DND-41 (cell line): ENCODE results near the gene TEX26.

Source experiments
- ATAC-seq: fragments of 200-7000 bp; cut with Tn5 transposase; 3 replicates; pipeline ENCODE4 v1.9.1; 2021; ENCODE audit warnings: low read depth; ENCODE audit not compliant: insufficient read depth
- DNase-seq: peaks from one replicate; pipeline ENCODE4 v3.0.0-alpha.2; 2020
- H2AFZ ChIP-seq: 2 replicates; pipeline ENCODE4 v1.6.0; 2012; ENCODE audit warnings: low read depth, low read length
- H3K27ac ChIP-seq: 2 replicates; pipeline ENCODE4 v1.5.1; 2012; ENCODE audit warnings: low read length, inconsistent platforms
- H3K27me3 ChIP-seq: fragments of 200-600 bp; sonication (generic); 2 replicates; pipeline ENCODE4 v1.6.0; 2012; ENCODE audit warnings: low read length, mild to moderate bottlenecking, inconsistent platforms; ENCODE audit not compliant: insufficient read depth, poor library complexity
- H3K36me3 ChIP-seq: 2 replicates; pipeline ENCODE4 v1.5.1; 2012; ENCODE audit warnings: low read length, inconsistent platforms; ENCODE audit not compliant: insufficient read depth
- H3K4me1 ChIP-seq: 2 replicates; pipeline ENCODE4 v1.5.1; 2012; ENCODE audit warnings: mild to moderate bottlenecking, low read length; ENCODE audit not compliant: insufficient read depth
- H3K4me2 ChIP-seq: 2 replicates; pipeline ENCODE4 v1.6.0; 2012; ENCODE audit warnings: mild to moderate bottlenecking, moderate library complexity, low read length, inconsistent platforms; ENCODE audit not compliant: insufficient read depth
- H3K4me3 ChIP-seq, 2 experiments: fragments of 200-600 bp in 1 of 2; shearing (Covaris generic) in 1 of 2; 2 replicates each; pipeline ENCODE4 v1.5.1; 2012 to 2016; ENCODE audit warnings: inconsistent platforms in 2 of 2, low read length in 2 of 2, mild to moderate bottlenecking in 2 of 2, low read depth in 1 of 2, moderate library complexity in 1 of 2
- H3K79me2 ChIP-seq: 2 replicates; pipeline ENCODE4 v1.6.0; 2012; ENCODE audit warnings: low read length, inconsistent platforms; ENCODE audit not compliant: insufficient read depth
- H3K9ac ChIP-seq: 2 replicates; pipeline ENCODE4 v1.6.0; 2012; ENCODE audit warnings: low read depth, mild to moderate bottlenecking, inconsistent platforms, low read length, moderate library complexity
- H3K9me3 ChIP-seq: 2 replicates; pipeline ENCODE4 v1.5.1; 2012; ENCODE audit warnings: low read length, moderate library complexity, mild to moderate bottlenecking, inconsistent platforms; ENCODE audit not compliant: insufficient read depth, severe bottlenecking
- H4K20me1 ChIP-seq: 2 replicates; pipeline ENCODE4 v1.6.0; 2012; ENCODE audit warnings: low read length; ENCODE audit not compliant: insufficient read depth
- EZH2 ChIP-seq: IDR thresholded peaks from 3 replicates; pipeline ENCODE4 v1.6.1; 2012; ENCODE audit warnings: borderline replicate concordance, low read depth, mild to moderate bottlenecking, moderate library complexity, low read length, inconsistent platforms; ENCODE audit not compliant: severe bottlenecking
- TF ChIP-seq, protein P1 (sequence below): IDR thresholded peaks from 2 replicates; pipeline ENCODE4 v1.5.1; 2012; ENCODE audit warnings: borderline replicate concordance, low read length, moderate library complexity, mild to moderate bottlenecking; ENCODE audit not compliant: poor library complexity, severe bottlenecking; ENCODE audit errors: extremely low read depth

The TEX26 gene

DNA sequence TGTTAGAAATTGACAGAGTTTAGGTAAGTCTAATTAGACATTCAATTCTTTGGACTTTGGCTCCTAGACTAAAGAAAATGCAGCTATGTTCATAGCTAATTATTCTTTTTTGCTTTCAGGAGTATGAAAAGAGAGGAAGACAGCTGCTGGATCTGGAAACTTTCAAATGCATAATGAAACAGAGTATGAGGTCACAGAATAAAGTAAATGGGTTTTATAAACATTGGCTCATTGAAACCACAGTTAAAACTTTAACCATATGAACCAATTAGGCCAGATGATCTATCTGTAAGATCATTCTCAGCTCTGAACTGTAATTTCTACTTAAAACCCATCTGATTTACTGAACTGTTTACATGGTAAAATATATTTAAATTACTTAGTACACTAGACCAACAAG, 82.7 kb downstream of the TEX26 start:
- no peak overlapping the region for H2AFZ ChIP-seq
- no peak for TF ChIP-seq EZH2
- TF ChIP-seq, protein P1, sequence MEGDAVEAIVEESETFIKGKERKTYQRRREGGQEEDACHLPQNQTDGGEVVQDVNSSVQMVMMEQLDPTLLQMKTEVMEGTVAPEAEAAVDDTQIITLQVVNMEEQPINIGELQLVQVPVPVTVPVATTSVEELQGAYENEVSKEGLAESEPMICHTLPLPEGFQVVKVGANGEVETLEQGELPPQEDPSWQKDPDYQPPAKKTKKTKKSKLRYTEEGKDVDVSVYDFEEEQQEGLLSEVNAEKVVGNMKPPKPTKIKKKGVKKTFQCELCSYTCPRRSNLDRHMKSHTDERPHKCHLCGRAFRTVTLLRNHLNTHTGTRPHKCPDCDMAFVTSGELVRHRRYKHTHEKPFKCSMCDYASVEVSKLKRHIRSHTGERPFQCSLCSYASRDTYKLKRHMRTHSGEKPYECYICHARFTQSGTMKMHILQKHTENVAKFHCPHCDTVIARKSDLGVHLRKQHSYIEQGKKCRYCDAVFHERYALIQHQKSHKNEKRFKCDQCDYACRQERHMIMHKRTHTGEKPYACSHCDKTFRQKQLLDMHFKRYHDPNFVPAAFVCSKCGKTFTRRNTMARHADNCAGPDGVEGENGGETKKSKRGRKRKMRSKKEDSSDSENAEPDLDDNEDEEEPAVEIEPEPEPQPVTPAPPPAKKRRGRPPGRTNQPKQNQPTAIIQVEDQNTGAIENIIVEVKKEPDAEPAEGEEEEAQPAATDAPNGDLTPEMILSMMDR = no peak
- H3K9me3 ChIP-seq = no peaks in the 10 kb centered on the region
- H3K79me2 ChIP-seq = no peaks in the 10 kb centered on the region
- H3K36me3 ChIP-seq = no peaks in the 10 kb centered on the region
- no peak overlapping the region for H3K4me3 ChIP-seq
- peaks cover 10% of the 10 kb centered on the region for H3K27me3 ChIP-seq
- no peak overlapping the region for H3K4me2 ChIP-seq
- H4K20me1 ChIP-seq = no peaks in the 10 kb centered on the region
- no peak overlapping the region for H3K9ac ChIP-seq
- no peak overlapping the region for H3K27ac ChIP-seq
- DNase-seq (no peak), ATAC-seq (no peak)
- H3K4me1 ChIP-seq = no peaks in the 10 kb centered on the region

DNA sequence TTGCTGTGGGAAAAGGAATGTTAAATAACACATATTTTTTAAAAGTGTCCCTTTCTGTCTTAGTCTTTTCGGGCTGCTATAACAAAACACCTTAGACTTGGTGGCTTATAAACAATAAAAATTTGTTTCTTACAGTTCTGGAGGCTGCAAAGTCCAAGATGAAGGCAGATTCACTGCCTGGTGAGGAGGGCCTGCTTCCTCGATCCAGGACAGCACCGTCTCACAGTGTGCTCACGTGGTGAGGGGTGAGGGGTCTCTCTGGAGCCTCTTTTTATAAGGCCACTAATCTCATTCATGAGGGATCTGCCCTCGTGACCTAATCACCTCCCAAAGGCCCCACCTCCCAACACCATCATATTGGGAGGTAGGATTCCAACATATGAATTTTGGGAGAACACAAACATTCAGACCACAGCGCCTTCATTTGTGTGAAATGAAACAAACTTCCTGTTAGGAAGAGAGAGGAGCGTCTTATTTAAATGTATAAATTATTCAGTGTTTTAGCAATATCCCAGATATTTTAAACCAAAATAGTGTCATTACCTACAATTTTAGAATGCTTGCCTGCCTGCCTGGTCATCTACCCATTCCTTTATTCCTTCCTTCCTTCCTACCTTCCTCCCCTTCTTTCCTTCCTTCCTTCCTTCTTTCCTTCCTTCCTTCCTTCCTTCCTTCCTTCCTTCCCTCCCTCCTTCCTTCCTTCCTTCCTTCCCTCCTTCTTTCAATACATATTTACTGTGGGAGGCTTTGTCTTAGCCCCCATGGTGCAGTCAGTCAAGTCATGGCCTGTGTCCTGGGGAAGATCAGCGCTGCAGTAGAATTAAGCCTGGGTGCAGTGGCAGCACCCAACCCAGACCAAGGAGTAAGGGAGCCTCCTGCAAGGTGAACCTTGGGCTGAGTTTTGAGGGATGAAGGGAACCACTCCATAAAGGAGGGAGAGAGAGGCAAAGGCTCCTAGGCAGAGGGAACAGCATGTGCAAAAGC, 84.2 kb downstream of the TEX26 start:
- no peak overlapping the region for H3K9ac ChIP-seq
- H3K4me2 ChIP-seq = no peak overlapping the region
- H2AFZ ChIP-seq = no peak overlapping the region
- H3K4me1 ChIP-seq = no peaks in the 10 kb centered on the region
- ATAC-seq (no peak), DNase-seq (no peak)
- no peaks in the 10 kb centered on the region for H3K36me3 ChIP-seq
- no peak overlapping the region for H3K4me3 ChIP-seq
- H4K20me1 ChIP-seq = no peaks in the 10 kb centered on the region
- H3K79me2 ChIP-seq = no peaks in the 10 kb centered on the region
- H3K27me3 ChIP-seq = peaks cover 10% of the 10 kb centered on the region
- no peak for TF ChIP-seq EZH2
- TF ChIP-seq, protein P1 = no peak
- no peaks in the 10 kb centered on the region for H3K9me3 ChIP-seq
- no peak overlapping the region for H3K27ac ChIP-seq

DNA sequence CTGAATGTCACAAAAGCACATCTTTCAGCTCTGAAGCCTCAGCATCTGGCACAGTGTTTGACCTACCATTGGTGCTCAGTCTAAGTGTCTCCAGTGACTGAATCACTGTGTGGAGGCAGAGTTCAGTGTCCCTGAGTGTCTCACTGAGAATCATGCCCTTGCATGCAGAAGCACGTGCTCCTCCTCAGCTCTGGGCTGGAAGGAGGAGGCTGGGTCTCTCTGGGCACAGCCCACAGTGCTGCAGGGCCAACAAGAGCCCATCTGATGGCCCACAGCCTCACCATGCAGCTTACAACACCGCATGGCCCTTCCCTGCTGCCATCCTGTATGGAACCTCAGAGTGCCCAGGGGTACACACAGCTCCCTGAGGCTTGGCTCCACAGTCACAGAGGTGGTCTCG, 86.1 kb downstream of the TEX26 start:
- H4K20me1 ChIP-seq = no peaks in the 10 kb centered on the region
- peaks cover 10% of the 10 kb centered on the region for H3K27me3 ChIP-seq
- no peak overlapping the region for H3K4me2 ChIP-seq
- no peaks in the 10 kb centered on the region for H3K9me3 ChIP-seq
- no peak overlapping the region for H3K9ac ChIP-seq
- TF ChIP-seq, protein P1 = no peak
- no peak for TF ChIP-seq EZH2
- no peaks in the 10 kb centered on the region for H3K4me1 ChIP-seq
- no peak for DNase-seq
- H3K79me2 ChIP-seq = no peaks in the 10 kb centered on the region
- H2AFZ ChIP-seq = no peak overlapping the region
- no peak overlapping the region for H3K4me3 ChIP-seq
- H3K27ac ChIP-seq = no peak overlapping the region
- ATAC-seq = no peak
- H3K36me3 ChIP-seq = no peaks in the 10 kb centered on the region
